ENCODE data around the gene CYP4B1.
"Not testable (repeated sequence)": the region's sequence is repeated elsewhere in the genome, so short reads cannot be mapped to it uniquely, and the experiment has no call there.

The CYP4B1 gene

DNA sequence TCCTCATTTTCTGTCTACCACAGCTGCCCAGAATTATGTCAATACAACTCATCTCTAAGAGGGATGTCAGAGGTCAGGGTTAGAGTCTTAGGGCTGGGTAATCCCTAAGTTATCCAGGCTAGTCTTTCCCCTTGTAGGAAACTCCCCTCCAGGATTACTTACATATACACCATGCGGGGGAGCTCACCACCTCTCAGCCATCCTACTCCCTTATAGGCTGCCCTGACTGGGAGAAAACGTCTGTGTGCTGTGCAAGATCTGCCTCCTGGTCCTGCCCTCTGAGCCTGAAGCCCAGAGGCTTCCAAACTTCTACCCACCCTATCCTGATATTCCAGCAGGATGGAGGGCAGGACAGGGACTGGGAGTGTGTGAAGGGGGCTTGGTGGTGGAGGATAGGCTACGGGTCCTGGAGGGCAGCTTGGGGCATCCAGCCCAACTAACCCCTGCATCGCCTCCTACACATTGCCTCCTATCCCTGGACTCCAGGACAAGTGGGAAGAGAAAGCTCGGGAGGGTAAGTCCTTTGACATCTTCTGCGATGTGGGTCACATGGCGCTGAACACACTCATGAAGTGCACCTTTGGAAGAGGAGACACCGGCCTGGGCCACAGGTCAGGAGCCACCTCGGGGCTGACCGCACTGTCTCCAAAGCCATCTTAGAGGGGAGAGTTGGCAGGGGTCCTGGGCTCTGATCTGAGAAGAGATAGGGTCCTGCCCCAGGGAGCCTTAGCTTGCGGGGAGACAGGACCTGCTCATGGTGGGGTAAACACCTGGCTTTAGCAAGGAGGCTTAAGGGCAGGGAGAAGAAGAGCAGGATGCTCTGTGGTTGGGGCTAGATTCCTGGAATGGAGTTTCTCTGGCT, 14.4 kb downstream of the CYP4B1 start:
- DNase-seq: no peak
- intact Hi-C loops (cut with DNase I): no loop called here

DNA sequence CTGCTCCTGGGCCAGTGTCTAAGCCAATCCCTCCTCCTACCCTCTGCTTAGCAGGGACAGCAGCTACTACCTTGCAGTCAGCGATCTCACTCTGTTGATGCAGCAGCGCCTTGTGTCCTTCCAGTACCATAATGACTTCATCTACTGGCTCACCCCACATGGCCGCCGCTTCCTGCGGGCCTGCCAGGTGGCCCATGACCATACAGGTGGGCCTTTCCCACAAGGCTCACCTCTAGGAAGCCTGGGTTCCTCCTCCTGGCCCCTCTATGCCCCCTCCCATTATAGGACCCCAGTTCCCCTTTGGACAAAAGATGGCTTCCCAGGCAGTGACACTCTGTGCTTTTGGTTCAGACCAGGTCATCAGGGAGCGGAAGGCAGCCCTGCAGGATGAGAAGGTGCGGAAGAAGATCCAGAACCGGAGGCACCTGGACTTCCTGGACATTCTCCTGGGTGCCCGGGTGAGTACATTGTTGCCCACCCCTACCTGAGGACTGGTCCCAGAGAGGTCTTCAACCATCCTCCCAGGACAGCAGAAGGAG, 15.1 kb downstream of the CYP4B1 start:
- intact Hi-C loops (cut with DNase I): no loop called here

DNA sequence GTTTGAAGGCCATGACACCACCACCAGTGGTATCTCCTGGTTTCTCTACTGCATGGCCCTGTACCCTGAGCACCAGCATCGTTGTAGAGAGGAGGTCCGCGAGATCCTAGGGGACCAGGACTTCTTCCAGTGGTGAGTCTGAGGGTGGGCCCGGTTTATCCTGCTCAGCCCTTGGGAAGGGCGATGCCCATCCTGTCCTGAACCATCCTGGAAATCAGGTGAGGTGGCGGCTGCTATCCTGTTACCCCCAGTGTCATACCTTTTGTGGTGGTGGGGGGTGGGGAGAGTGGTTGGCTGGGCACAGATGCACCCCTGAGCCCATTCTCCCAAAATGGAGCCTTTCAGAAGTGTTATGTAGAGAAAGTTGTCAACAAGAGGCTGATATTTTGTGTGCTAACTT, 16.3 kb downstream of the CYP4B1 start:
- no peak for DNase-seq
- intact Hi-C loops (cut with DNase I): no loop called here

More for the DNA sequence above, 15.1 kb downstream of the CYP4B1 start:
- DNase-seq: no peak

DNA sequence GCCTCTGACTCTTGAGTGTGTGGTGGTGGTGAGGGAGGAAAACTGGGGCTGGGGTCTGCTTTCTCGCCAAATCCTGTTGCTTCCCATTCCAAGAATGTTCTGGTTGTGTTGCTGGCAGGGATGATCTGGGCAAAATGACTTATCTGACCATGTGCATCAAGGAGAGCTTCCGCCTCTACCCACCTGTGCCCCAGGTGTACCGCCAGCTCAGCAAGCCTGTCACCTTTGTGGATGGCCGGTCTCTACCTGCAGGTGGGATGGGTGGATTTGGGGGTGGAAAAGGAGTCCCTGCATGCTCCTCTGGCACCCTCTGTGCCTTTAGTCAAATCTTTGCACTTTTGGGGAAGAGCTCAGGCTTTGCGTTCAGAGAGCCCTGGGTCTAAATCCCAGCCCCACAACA, 18.1 kb downstream of the CYP4B1 start:
- intact Hi-C loops (cut with DNase I): no loop called here

DNA sequence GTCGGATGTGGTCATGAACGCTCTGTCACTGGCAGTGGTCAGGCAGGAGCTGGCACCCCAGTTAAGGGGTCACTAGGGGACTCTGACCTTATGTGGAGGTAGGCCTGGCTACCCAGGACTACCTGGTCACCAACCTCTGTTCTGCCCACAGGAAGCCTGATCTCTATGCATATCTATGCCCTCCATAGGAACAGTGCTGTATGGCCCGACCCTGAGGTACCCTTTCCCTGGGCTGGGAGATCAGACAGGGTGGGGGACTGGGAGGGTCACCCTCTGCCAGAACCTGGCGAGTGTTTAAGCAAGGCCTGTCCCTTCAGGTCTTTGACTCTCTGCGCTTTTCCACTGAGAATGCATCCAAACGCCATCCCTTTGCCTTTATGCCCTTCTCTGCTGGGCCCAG, 19.0 kb downstream of the CYP4B1 start:
- no peak for DNase-seq

More for the DNA sequence above, 18.1 kb downstream of the CYP4B1 start:
- no peak for DNase-seq

DNA sequence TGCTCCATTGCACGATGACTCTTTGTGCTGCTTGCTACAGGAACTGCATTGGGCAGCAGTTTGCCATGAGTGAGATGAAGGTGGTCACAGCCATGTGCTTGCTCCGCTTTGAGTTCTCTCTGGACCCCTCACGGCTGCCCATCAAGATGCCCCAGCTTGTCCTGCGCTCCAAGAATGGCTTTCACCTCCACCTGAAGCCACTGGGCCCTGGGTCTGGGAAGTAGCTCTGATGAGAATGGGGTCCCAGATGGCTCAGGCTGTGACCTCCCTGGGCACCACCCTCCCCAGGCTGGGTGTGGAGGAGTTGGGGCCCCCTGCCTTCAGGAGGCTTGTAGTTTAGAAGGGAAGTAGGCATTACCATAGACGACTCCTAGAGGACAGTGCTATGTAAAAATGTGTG, 19.7 kb downstream of the CYP4B1 start:
- intact Hi-C loops (cut with DNase I): no loop called here
- DNase-seq: no peak

More for the DNA sequence above, 19.0 kb downstream of the CYP4B1 start:
- intact Hi-C loops (cut with DNase I): no loop called here

DNA sequence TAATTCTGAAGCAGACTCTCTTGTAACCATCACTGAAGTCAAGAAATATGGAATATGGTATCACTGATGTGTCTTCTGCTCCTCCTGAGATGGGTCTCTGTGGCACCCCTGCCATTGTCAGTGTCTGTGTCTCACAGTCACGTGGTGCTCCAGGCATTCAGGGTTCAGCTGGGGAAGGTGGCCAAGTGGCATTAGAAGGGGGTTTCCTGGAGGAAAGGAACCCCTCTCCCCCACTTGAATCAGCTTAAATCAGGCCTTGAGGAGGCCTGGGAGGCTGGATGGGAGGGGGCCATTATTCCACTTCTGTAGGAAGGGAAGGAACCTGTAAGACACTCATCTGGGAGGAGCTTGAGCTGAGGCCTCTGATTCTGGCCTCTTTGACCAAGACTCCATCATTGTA, 20.5 kb downstream of the CYP4B1 start:
- DNase-seq: no peak
- intact Hi-C loops (cut with DNase I): no loop called here

DNA sequence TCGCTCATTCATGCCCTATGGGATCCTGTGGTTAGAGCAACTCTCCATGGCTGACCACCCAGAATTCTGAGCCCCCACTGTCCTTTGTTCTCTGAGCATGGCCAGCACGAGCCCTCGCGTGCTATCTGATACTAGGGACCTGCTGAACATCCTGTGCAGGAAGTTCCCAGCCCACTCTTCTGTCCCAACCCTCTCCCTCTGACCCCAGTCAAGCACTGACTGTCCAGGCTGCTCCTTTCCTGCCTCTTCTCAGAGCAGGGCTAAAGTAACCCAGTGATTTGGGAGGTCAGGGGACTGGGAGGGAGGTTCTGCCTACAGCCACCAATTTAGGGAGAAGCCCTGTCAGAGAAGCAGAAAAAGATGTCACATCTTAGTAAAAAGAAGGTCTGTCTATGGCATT, 21.2 kb downstream of the CYP4B1 start:
- DNase-seq: no peak
- intact Hi-C loops (cut with DNase I): no loop called here

DNA sequence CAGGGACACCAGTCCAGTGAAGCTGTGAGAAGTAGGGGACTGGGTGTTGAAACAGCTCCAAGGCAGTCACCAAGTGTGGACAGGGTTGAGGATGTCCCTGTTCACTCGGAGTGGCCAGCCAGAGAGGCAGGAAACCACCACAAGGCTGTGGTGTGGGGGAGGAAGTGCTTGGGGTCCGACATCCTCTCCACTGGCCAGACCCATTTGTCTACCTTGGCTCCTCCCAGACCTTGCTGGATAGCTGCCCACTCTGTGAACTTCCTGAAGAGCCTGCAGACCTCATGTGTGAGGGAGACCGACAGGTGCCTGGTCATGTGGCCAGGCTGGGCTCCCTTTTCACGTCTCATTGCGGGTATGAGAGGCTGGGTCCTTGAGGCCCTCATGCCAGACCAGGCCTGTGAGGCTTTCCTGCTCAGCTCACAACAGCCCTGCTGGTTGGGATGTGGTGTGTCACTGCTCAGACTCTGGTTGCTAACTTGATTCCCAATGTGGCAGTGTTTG, 21.8 kb downstream of the CYP4B1 start:
- DNase-seq: no peak

DNA sequence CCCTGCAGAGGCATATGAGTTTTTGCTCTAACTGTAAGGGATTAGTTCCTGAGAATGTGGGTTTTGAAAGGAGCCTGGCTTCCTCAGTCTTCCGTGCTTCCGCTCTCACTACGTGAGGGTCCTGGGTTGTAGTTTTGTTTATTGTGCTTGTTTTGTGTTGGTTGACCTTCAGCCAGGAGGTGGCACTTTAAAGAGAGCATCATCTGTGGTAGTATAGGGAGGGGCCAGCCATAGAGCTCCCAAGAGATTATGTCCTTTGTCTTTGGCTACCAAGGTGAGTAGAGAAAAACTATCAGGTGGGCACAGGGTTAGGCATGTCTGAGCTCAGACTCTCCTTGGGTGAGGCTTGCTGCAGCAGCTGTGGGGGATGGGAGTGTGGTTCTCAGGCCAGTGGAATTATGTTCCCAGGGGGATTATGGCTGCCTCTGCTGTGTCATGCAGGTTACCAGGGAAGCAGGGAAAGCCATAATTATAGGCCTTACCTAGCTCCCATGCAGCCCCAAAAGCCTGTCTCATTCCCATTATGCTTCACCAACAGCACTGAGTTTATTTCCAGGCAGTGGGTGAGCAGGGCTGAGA, 23.5 kb downstream of the CYP4B1 start:
- no peak for DNase-seq
- intact Hi-C loops (cut with DNase I): no loop called here

More for the DNA sequence above, 21.8 kb downstream of the CYP4B1 start:
- intact Hi-C loops (cut with DNase I): no loop called here

DNA sequence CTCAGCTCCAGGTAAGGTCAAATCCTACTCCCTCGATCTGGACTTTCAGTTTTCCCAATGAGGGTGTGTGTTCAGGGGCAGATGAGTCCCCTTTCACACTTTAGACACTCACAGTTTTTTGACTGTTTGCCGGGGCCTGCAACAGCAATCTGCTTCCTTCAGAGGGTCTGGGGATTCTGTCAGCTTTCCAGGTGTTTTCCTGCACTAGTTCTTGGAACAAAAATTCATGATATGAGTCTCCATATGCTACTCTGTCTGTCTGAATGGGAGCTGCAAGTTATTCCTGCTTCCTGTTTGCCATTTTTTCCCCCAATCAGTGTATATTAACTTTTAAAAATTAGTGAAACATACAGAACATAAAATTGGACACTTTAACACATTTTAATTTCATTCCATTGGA, 24.3 kb downstream of the CYP4B1 start:
- intact Hi-C loops (cut with DNase I): no loop called here
- DNase-seq: no peak

DNA sequence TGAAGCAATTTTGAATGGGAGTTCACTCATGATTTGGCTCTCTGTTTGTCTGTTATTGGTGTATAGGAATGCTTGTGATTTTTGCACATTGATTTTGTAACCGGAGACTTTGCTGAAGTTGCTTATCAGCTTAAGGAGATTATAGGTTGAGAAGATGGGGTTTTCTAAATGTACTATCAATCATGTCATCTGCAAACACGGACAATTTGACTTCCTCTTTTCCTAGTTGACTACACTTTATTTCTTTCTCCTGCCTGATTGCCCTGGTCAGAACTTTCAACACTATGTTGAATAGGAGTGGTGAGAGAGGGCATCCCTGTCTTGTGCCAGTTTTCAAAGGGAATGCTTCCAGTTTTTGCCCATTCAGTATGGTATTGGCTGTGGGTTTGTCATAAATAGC, 28.0 kb downstream of the CYP4B1 start:
- DNase-seq; intact Hi-C loops (cut with DNase I): not testable (repeated sequence)

DNA sequence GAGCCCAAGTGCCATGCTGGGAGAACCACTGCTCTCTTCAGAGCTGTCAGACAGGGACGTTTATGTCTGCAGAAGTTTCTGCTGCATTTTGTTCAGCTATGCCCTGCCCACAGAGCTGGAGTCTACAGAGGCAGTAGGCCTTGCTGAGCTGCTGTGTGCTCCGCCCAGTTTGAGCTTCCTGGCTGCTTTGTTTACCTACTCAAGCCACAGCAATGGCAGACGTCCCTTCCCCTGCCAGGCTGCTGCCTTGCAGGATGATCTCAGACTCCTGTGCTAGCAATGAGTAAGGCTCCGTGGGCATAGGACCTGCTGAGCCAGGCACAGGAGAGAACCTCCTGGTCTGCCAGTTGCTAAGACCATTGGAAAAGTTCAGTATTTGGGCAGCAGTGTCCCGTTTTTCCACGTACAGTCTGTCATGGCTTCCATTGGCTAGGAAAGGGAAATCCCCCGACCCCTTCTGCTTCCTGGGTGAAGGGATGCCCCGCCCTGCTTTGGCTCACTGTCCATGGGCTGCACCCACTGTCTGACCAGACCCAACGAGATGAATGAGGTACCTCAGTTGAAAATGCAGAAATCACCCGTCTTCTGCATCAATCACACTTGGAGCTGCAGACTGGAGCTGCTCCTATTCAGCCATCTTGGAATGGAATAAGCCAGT, 31.9 kb downstream of the CYP4B1 start:
- intact Hi-C loops (cut with DNase I): no loop called here

DNA sequence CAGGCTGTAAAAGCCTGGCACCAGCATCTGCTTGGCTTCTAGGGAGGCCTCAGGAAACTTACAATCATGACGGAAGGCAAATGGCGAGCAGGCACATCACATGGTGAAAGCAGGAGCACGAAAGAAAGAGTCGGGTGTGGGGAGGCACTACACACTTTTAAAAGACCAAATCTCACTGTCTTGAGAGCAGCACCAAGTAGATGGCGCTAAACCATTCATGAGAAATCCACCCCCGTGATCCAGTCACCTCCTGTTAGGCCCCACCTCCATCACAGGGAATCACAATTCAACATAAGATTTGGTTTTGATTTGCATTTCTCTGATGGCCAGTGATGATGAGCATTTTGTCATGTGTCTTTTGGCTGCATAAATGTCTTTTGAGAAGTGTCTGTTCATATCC, 36.6 kb downstream of the CYP4B1 start:
- intact Hi-C loops (cut with DNase I); DNase-seq: not testable (repeated sequence)

More for the DNA sequence above, 31.9 kb downstream of the CYP4B1 start:
- DNase-seq: peak in 1 of 10 donors; percentile 47

DNA sequence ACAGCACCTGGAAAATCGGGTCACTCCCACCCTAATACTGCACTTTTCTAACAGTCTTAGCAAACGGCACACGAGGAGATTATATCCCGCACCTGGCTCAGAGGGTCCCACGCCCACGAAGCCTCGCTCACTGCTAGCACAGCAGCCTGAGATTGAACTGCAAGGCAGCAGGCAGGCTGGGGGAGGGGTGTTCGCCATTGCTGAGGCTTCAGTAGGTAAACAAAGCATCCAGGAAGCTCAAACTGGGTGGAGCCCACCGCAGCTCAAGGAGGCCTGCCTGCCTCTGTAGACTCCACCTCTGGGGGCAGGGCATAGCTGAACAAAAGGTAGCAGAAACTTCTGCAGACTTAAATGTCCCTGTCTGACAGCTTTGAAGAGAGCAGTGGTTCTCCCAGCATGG, 47.5 kb downstream of the CYP4B1 start:
- DNase-seq; intact Hi-C loops (cut with DNase I): not testable (repeated sequence)

DNA sequence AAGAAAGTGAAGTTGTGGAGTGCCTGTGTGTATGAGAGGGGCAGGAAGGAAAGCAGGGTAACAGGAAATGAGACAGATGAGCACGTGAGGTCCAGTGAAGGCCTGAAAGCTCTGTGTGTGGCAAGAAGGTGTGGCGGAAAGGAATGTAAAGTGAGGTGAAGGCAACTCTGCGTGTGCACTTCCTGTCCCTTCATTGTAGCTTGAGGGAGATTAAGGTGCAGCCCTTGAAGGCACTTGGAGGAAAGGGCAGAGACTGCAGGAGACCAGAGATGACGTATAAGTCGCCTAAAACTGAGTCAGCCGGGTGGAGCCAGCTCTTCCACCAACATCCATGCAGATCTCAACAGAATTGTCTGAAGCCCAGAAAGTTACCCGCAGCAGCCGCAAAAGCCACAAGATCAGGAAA, 58.8 kb downstream of the CYP4B1 start:
- intact Hi-C loops (cut with DNase I); DNase-seq: not testable (repeated sequence)

DNA sequence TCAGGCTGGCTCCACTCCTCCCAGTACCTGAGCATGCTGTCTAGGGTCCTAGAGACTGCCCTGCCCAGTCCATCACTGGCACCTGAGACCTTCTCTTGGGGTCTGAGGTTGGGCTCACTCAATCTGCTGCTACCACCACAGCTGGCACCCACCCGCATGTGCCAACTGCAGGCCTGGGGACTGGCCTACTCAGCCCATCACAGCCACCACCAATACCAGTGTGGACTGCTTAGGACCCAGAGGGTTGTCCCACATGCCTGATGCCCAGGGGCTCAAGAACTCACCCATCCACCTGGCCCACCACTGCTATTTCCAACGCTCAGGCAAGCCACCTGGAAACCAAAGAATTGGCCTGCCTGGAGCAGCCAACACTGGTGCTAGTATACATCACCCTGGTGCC, 63.5 kb downstream of the CYP4B1 start:
- intact Hi-C loops (cut with DNase I): no loop called here
- peak in 2 of 10 donors; percentile 63 to 70 for DNase-seq

All from posterior cingulate gyrus (tissue), 11 donors.